Endothelial cell (in vitro differentiated cells): ENCODE measurements around the gene LILRA5. TPM values are rescaled to one million over a fixed set of nuclear protein-coding genes. Genes with fewer than 3 reads are reported as not detected.

Experiments used
- DNase-seq: peaks from one replicate; pipeline ENCODE4 v3.0.0; 2021; ENCODE audit warnings: low spot score
- H3K27ac Mint-ChIP-seq: one replicate; pipeline ENCODE4 v1.8.0; 2021; ENCODE audit warnings: mixed read lengths, inconsistent platforms; ENCODE audit not compliant: unreplicated experiment
- H3K27me3 Mint-ChIP-seq: one replicate; pipeline ENCODE4 v1.8.0; 2021; ENCODE audit warnings: mild to moderate bottlenecking, moderate library complexity, mixed read lengths, inconsistent platforms; ENCODE audit not compliant: unreplicated experiment
- H3K36me3 Mint-ChIP-seq: one replicate; pipeline ENCODE4 v1.8.0; 2021; ENCODE audit warnings: mild to moderate bottlenecking, low read depth, mixed read lengths, inconsistent platforms; ENCODE audit not compliant: unreplicated experiment
- H3K4me1 Mint-ChIP-seq: one replicate; pipeline ENCODE4 v1.8.0; 2021; ENCODE audit warnings: mild to moderate bottlenecking, mixed read lengths, inconsistent platforms; ENCODE audit not compliant: unreplicated experiment
- H3K4me3 Mint-ChIP-seq: one replicate; pipeline ENCODE4 v1.8.0; 2021; ENCODE audit warnings: mild to moderate bottlenecking, mixed read lengths, inconsistent platforms; ENCODE audit not compliant: unreplicated experiment
- H3K9me3 Mint-ChIP-seq: one replicate; pipeline ENCODE4 v1.8.0; 2021; ENCODE audit warnings: mixed read lengths, inconsistent platforms; ENCODE audit not compliant: unreplicated experiment
- microRNA-seq: library from miRNA; unstranded; fragments of <30 nt; microRNA quantifications from one replicate; pipeline ENCODE4, GENCODE V29; 2020; ENCODE audit not compliant: unreplicated experiment
- total RNA-seq: library from RNA; stranded (reverse); fragmentation: NEBNext Ultra II Directional; extraction: Animal tissue kit (Norgen Biotek cat#: 25700); gene quantifications from one replicate; pipeline ENCODE4 v1.2.1, GENCODE V29; 2021; ENCODE audit not compliant: unreplicated experiment
- TF ChIP-seq, protein P1 (sequence below): fragments of 200-600 bp; sonication (generic); IDR thresholded peaks from one replicate; pipeline ENCODE4 v1.5.0; 2021; ENCODE audit warnings: antibody characterized with exemption; ENCODE audit not compliant: unreplicated experiment

Gene LILRA5
- total RNA-seq, 1 donor from 2014 or later: not detected

- DNase-seq: no peak
- Mint-ChIP-seq H3K27ac (no peak overlapping the region), H3K9me3 (no peaks in the 10 kb centered on the region), H3K4me1 (no peaks in the 10 kb centered on the region), H3K4me3 (no peak overlapping the region), H3K27me3 (peaks cover 3% of the 10 kb centered on the region), H3K36me3 (no peaks in the 10 kb centered on the region)
- TF ChIP-seq, protein P1, sequence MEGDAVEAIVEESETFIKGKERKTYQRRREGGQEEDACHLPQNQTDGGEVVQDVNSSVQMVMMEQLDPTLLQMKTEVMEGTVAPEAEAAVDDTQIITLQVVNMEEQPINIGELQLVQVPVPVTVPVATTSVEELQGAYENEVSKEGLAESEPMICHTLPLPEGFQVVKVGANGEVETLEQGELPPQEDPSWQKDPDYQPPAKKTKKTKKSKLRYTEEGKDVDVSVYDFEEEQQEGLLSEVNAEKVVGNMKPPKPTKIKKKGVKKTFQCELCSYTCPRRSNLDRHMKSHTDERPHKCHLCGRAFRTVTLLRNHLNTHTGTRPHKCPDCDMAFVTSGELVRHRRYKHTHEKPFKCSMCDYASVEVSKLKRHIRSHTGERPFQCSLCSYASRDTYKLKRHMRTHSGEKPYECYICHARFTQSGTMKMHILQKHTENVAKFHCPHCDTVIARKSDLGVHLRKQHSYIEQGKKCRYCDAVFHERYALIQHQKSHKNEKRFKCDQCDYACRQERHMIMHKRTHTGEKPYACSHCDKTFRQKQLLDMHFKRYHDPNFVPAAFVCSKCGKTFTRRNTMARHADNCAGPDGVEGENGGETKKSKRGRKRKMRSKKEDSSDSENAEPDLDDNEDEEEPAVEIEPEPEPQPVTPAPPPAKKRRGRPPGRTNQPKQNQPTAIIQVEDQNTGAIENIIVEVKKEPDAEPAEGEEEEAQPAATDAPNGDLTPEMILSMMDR: no peak
Measured at GRCh38 chr19:54268936-54269335, 44.0 kb downstream of the LILRA5 start.

- Mint-ChIP-seq H3K9me3 (no peaks in the 10 kb centered on the region), H3K27me3 (peaks cover 3% of the 10 kb centered on the region), H3K4me3 (no peak overlapping the region), H3K27ac (no peak overlapping the region), H3K36me3 (no peaks in the 10 kb centered on the region), H3K4me1 (no peaks in the 10 kb centered on the region)
- TF ChIP-seq, protein P1: peak; percentile 91
- peak; percentile 88 for DNase-seq
Measured at GRCh38 chr19:54266133-54266532, 46.8 kb downstream of the LILRA5 start.

DNA sequence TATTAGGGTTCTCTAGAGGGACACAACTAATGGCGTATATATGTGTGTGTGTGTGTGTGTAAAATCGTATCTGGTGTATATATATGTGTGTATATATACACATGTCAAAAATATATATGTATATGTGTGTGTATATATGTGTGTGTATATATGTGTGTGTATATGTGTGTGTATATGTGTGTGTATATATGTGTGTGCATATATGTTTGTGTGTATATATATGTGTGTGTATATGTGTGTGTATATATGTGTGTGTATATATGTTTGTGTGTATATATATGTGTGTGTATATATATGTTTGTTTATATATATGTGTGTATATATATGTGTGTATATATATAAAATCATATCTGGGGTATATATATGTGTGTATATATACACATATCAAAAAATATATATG lies 50.5 kb downstream of the LILRA5 start:
- TF ChIP-seq, protein P1: no peak

GRCh38 chr19:54262066-54262465 lies 50.9 kb downstream of the LILRA5 start:
- TF ChIP-seq, protein P1: no peak
- Mint-ChIP-seq H3K36me3 (no peaks in the 10 kb centered on the region), H3K27ac (no peak overlapping the region), H3K9me3 (no peaks in the 10 kb centered on the region), H3K4me1 (no peaks in the 10 kb centered on the region), H3K4me3 (no peak overlapping the region), H3K27me3 (no peaks in the 10 kb centered on the region)
- no peak for DNase-seq

More for the DNA sequence above, 50.5 kb downstream of the LILRA5 start:
- no peak for DNase-seq
- Mint-ChIP-seq H3K27me3 (no peaks in the 10 kb centered on the region), H3K9me3 (no peaks in the 10 kb centered on the region), H3K4me1 (no peaks in the 10 kb centered on the region), H3K27ac (no peak overlapping the region), H3K4me3 (no peak overlapping the region), H3K36me3 (no peaks in the 10 kb centered on the region)

DNA sequence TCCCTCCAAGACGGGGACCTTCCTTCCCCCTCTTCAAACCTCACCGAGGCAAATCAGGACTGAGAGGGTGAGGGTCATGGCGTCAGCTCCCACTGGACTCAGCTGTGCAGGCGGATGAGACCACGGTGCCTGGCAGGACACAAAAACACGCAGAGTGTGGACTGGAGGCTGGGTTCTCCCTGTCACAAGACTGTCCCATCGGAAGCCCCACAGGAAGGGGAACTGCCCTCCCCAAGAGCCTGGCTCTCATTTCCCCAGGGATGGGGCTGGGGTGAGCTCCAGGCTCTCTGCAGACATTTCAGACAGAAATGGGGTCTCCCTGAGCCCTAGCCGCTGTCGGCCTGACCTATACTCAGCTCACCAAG lies 55.9 kb downstream of the LILRA5 start, which contains the start of gene LILRB5:
Gene LILRB5 (minus strand): TSS at position 158 of the 365 bp plus-strand sequence. CDS start 80 bp downstream, at position 78.
- peaks cover 4% of the 10 kb centered on the region for H3K4me1 Mint-ChIP-seq
- H3K4me3 Mint-ChIP-seq: no peak within 1 kb of the TSS
- TF ChIP-seq, protein P1: no peak
- no peak for DNase-seq
- H3K27ac Mint-ChIP-seq: no peak within 1 kb of the TSS
- H3K36me3 Mint-ChIP-seq: no peaks in the 10 kb centered on the region
- no peaks in the 10 kb centered on the region for H3K9me3 Mint-ChIP-seq
- H3K27me3 Mint-ChIP-seq: peaks cover 2% of the 10 kb centered on the region

Small RNAs within 50 kb of the gene (microRNA-seq; reads per million reads assigned to microRNA genes)
- gene MIR4752: not detected

Other genes with a start within 250 kb of the LILRA5 start
- 2.2 TPM for gene VSTM1, start 249.3 kb downstream of the LILRA5 start, total RNA-seq
- gene TARM1, start 231.8 kb downstream of the LILRA5 start, total RNA-seq: not detected
- 0.21 TPM for gene OSCAR, start 212.4 kb downstream of the LILRA5 start, total RNA-seq
- gene NDUFA3, start 210.3 kb downstream of the LILRA5 start, total RNA-seq: 126 TPM
- 24.8 TPM for gene TFPT, start 197.5 kb downstream of the LILRA5 start, total RNA-seq
- 71.7 TPM for gene PRPF31, start 197.4 kb downstream of the LILRA5 start, total RNA-seq
- 62.2 TPM for gene CNOT3, start 175.4 kb downstream of the LILRA5 start, total RNA-seq
- 3.4 TPM for gene LENG1, start 153.4 kb downstream of the LILRA5 start, total RNA-seq
- gene TMC4, start 140.0 kb downstream of the LILRA5 start, total RNA-seq: 2.6 TPM
- gene MBOAT7, start 123.6 kb downstream of the LILRA5 start, total RNA-seq: 203 TPM
- 27.8 TPM for gene TSEN34, start 121.9 kb downstream of the LILRA5 start, total RNA-seq
- gene RPS9, start 112.3 kb downstream of the LILRA5 start, total RNA-seq: 1,195 TPM
- not detected for gene LILRB3, start 90.2 kb downstream of the LILRA5 start, total RNA-seq
- gene LILRA6, start 70.4 kb downstream of the LILRA5 start, total RNA-seq: not detected
- not detected for gene LILRB5, start 55.9 kb downstream of the LILRA5 start, total RNA-seq
- gene LILRB2, start 32.1 kb downstream of the LILRA5 start, total RNA-seq: not detected
- gene LILRA4, start 26.0 kb upstream of the LILRA5 start, total RNA-seq: not detected
- gene LAIR1, start 51.8 kb upstream of the LILRA5 start, total RNA-seq: 2.1 TPM
- 10.4 TPM for gene TTYH1, start 102.3 kb upstream of the LILRA5 start, total RNA-seq
- gene LENG8, start 136.0 kb upstream of the LILRA5 start, total RNA-seq: 162 TPM
- gene LENG9, start 150.6 kb upstream of the LILRA5 start, total RNA-seq: 3.4 TPM
- gene CDC42EP5, start 160.1 kb upstream of the LILRA5 start, total RNA-seq: 21.4 TPM
- gene LAIR2, start 189.7 kb upstream of the LILRA5 start, total RNA-seq: not detected